SK-N-SH (cell line): ENCODE measurements around the gene AOAH. TPM values are rescaled to one million over a fixed set of nuclear protein-coding genes. Genes with fewer than 3 reads are reported as not detected.

Experiments used
- CTCF ChIA-PET: fragments of 300-600, 350-600 bp; formaldehyde crosslinking; extraction: SDS; loops from one replicate; lab custom pipeline; 2021; lab: Yijun Ruan, JAX
- POLR2A ChIA-PET: fragments of 350-600 bp; sonication (Branson Sonifier 250); formaldehyde crosslinking; extraction: SDS; loops from one replicate; lab custom pipeline; 2020; ENCODE audit warnings: antibody characterized with exemption, inconsistent platforms; lab: Yijun Ruan, JAX
- DNase-seq: peaks from one replicate; pipeline ENCODE4 v3.0.0; 2012
- H2AFZ ChIP-seq: fragments of 200-600 bp; sonication (generic); 2 replicates; pipeline ENCODE4 v1.8.1; 2016; ENCODE audit warnings: antibody characterized with exemption, mild to moderate bottlenecking, low read depth
- H3F3A ChIP-seq: fragments of 200-600 bp; sonication (generic); replicated peaks from 2 replicates; pipeline ENCODE3; 2016; ENCODE audit warnings: antibody characterized with exemption, mild to moderate bottlenecking; ENCODE audit not compliant: insufficient read depth
- H3K27ac ChIP-seq, 2 experiments: fragments of 200-500 bp in 1 of 2; fragments of 200-600 bp in 1 of 2; sonication (Bioruptor generic) in 1 of 2; sonication (generic), shearing (Covaris generic) in 1 of 2; 2 replicates each; pipeline versions ENCODE4 v1.5.1 to v1.6.1; 2014 to 2016; ENCODE audit warnings: low read depth in 2 of 2, inconsistent platforms in 1 of 2, low read length in 1 of 2, mild to moderate bottlenecking in 1 of 2, mixed read lengths in 1 of 2
- H3K27me3 ChIP-seq: fragments of 200-600 bp; sonication (generic), shearing (Covaris generic); 2 replicates; pipeline ENCODE4 v1.6.1; 2016; ENCODE audit warnings: mixed run types; ENCODE audit not compliant: insufficient read depth
- H3K36me3 ChIP-seq, 2 experiments: fragments of 200-500 bp in 1 of 2; fragments of 200-600 bp in 1 of 2; sonication (Bioruptor generic) in 1 of 2; sonication (generic) in 1 of 2; replicated peaks in 1 of 2; 2 replicates each; pipeline versions ENCODE3 to v1.5.1; 2014 to 2016; ENCODE audit warnings: low read length in 1 of 2, mild to moderate bottlenecking in 1 of 2; ENCODE audit not compliant: insufficient read depth in 2 of 2, control insufficient read depth in 1 of 2
- H3K4me1 ChIP-seq, 2 experiments: fragments of 200-500 bp in 1 of 2; fragments of 200-600 bp in 1 of 2; sonication (Bioruptor generic) in 1 of 2; sonication (generic), shearing (Covaris generic) in 1 of 2; 2 replicates each; pipeline versions ENCODE4 v1.5.1 to v1.6.1; 2014 to 2016; ENCODE audit warnings: low read depth in 1 of 2, low read length in 1 of 2, mixed run types in 1 of 2; ENCODE audit not compliant: insufficient read depth in 2 of 2, control insufficient read depth in 1 of 2
- H3K4me2 ChIP-seq: fragments of 200-600 bp; sonication (generic), shearing (Covaris generic); 2 replicates; pipeline ENCODE4 v1.6.1; 2017; ENCODE audit warnings: mixed run types
- H3K4me3 ChIP-seq, 2 experiments: fragments of 200-500 bp in 1 of 2; fragments of 200-600 bp in 1 of 2; sonication (Bioruptor generic) in 1 of 2; sonication (generic), shearing (Covaris generic) in 1 of 2; 2 replicates each; pipeline versions ENCODE4 v1.5.1 to v1.8.1; 2014 to 2016; ENCODE audit warnings: low read depth in 2 of 2, inconsistent platforms in 1 of 2, low read length in 1 of 2, mild to moderate bottlenecking in 1 of 2, mixed read lengths in 1 of 2, moderate library complexity in 1 of 2
- H3K79me2 ChIP-seq: fragments of 200-600 bp; sonication (generic); 2 replicates; pipeline ENCODE4 v1.8.1; 2017; ENCODE audit warnings: mild to moderate bottlenecking; ENCODE audit not compliant: insufficient read depth
- H3K9ac ChIP-seq: fragments of 200-600 bp; sonication (generic); 2 replicates; pipeline ENCODE4 v1.6.1; 2017; ENCODE audit warnings: mixed run types
- H3K9me2 ChIP-seq: fragments of 200-600 bp; sonication (generic); 2 replicates; pipeline ENCODE4 v1.6.1; 2017; ENCODE audit warnings: mixed run types
- H3K9me3 ChIP-seq: fragments of 200-600 bp; sonication (generic); 2 replicates; pipeline ENCODE4 v1.6.1; 2017; ENCODE audit warnings: mixed run types, mild to moderate bottlenecking, moderate library complexity
- H4K20me1 ChIP-seq: fragments of 200-600 bp; sonication (generic); 2 replicates; pipeline ENCODE4 v1.6.1; 2017; ENCODE audit warnings: mild to moderate bottlenecking, mixed run types; ENCODE audit not compliant: insufficient read depth
- CHD2 ChIP-seq: fragments of 150-350 bp; IDR thresholded peaks from 2 replicates; pipeline ENCODE4 v1.6.1; 2018; ENCODE audit warnings: low read length; ENCODE audit not compliant: partially characterized antibody
- ELF1 ChIP-seq: IDR thresholded peaks from 2 replicates; pipeline ENCODE4 v1.4.0; 2012
- EP300 ChIP-seq, 2 experiments: IDR thresholded peaks; 2 replicates each; pipeline versions ENCODE4 v1.4.0 to v1.6.1; 2012; ENCODE audit warnings: borderline replicate concordance in 1 of 2, low read depth in 1 of 2, low read length in 1 of 2
- FOSL2 ChIP-seq: IDR thresholded peaks from 2 replicates; pipeline ENCODE4 v1.4.0; 2012; ENCODE audit warnings: low read depth, mild to moderate bottlenecking, moderate library complexity, borderline replicate concordance
- GABPA ChIP-seq: IDR thresholded peaks from 2 replicates; pipeline ENCODE4 v1.4.0; 2012; ENCODE audit warnings: low read depth, mild to moderate bottlenecking
- JUND ChIP-seq: IDR thresholded peaks from 2 replicates; pipeline ENCODE4 v1.4.0; 2012
- NRF1 ChIP-seq: IDR thresholded peaks from 2 replicates; pipeline ENCODE4 v1.6.1; 2012; ENCODE audit warnings: low read depth, mild to moderate bottlenecking, low read length
- RAD21 ChIP-seq: IDR thresholded peaks from 2 replicates; pipeline ENCODE4 v1.6.1; 2012; ENCODE audit warnings: mild to moderate bottlenecking, low read length
- RFX5 ChIP-seq: IDR thresholded peaks from 2 replicates; pipeline ENCODE4 v1.6.1; 2012; ENCODE audit warnings: mild to moderate bottlenecking, improper control_type of control experiment, low read length
- RXRA ChIP-seq: IDR thresholded peaks from 2 replicates; pipeline ENCODE4 v1.4.0; 2012; ENCODE audit warnings: low read depth, mild to moderate bottlenecking, borderline replicate concordance
- TEAD4 ChIP-seq: IDR thresholded peaks from 2 replicates; pipeline ENCODE4 v1.4.0; 2012; ENCODE audit warnings: mild to moderate bottlenecking, borderline replicate concordance; ENCODE audit not compliant: insufficient read depth
- YY1 ChIP-seq: IDR thresholded peaks from 2 replicates; pipeline ENCODE4 v1.4.0; 2012; ENCODE audit warnings: low read depth, mild to moderate bottlenecking
- WGBS: methylation state at CpG from one replicate; pipeline ENCODE4 v1.1.6; 2017; ENCODE audit warnings: low lambda C conversion rate; 5-methylcytosine and 5-hydroxymethylcytosine counted together
- polyA plus RNA-seq, 3 experiments: library from polyadenylated mRNA; depleted of rRNA; stranded (reverse); fragments of >200 nt; gene quantifications; 2 replicates each; pipeline ENCODE4 v1.2.3, GENCODE V29; 2012
- TF ChIP-seq, protein P1 (sequence below): IDR thresholded peaks from 2 replicates; pipeline ENCODE4 v1.4.0; 2012; ENCODE audit warnings: low read depth, borderline replicate concordance
- TF ChIP-seq, protein P2 (sequence below): IDR thresholded peaks from 2 replicates; pipeline ENCODE4 v1.4.0; 2012; ENCODE audit warnings: low read depth
- TF ChIP-seq, protein P3 (sequence below): IDR thresholded peaks from 2 replicates; pipeline ENCODE4 v1.4.0; 2012; ENCODE audit warnings: low read depth, borderline replicate concordance
- TF ChIP-seq, protein P4 (sequence below): fragments of 150-350 bp; IDR thresholded peaks from 2 replicates; pipeline ENCODE4 v1.6.1; 2017; ENCODE audit warnings: antibody characterized with exemption, low read length, low read depth, borderline replicate concordance
- TF ChIP-seq, protein P5 (sequence below): fragments of 200-600 bp; sonication (generic); IDR thresholded peaks from 2 replicates; pipeline ENCODE4 v1.6.1; 2017; ENCODE audit warnings: antibody characterized with exemption, mild to moderate bottlenecking, moderate library complexity

The AOAH gene
- polyA plus RNA-seq, 1 of the 3 experiments (the other 2 are of a cell fraction) = not detected

DNA sequence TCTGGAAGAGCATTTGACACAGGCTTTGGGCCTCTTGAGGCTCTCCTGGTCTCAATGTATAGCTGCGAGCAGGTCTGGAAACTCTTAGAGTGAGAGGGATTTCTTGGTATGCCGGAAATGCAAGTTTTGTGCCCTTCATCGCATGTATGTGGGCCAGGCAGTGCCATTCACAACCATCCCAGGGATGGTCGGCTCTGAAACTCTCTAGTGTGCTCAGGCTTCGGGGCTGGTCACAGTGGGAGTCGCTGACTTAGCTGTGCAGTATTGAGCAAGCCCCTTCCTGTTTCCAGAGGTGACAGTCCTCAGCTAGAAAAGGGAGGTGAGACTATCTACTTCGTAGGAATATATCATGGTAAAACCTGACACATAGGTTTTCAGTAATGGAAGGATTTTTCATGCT lies 2.0 kb upstream of the AOAH start:
- 38% methylated on average over 7 of the region's 7 CpGs for WGBS
- CTCF ChIA-PET = interaction anchor here (1.2 to 1.4 kb wide), 2 partner anchors 10 to 241 kb away, joined by 3 to 4 read pairs; no protein-coding TSS in a partner anchor

More for the DNA sequence above, 2.0 kb upstream of the AOAH start:
- no peak for DNase-seq
- no peaks in the 10 kb centered on the region for H3F3A ChIP-seq
- H4K20me1 ChIP-seq = no peaks in the 10 kb centered on the region
- POLR2A ChIA-PET = no interaction called here
- no peaks in the 10 kb centered on the region for H3K79me2 ChIP-seq
- H3K4me2 ChIP-seq = no peak overlapping the region
- H3K9me3 ChIP-seq = no peaks in the 10 kb centered on the region
- H3K9me2 ChIP-seq = no peaks in the 10 kb centered on the region
- no peaks in the 10 kb centered on the region for H3K36me3 ChIP-seq
- H3K27me3 ChIP-seq = no peaks in the 10 kb centered on the region
- no peak for TF ChIP-seq RFX5
- no peak for TF ChIP-seq YY1
- no peak for TF ChIP-seq NRF1
- TF ChIP-seq, protein P1, sequence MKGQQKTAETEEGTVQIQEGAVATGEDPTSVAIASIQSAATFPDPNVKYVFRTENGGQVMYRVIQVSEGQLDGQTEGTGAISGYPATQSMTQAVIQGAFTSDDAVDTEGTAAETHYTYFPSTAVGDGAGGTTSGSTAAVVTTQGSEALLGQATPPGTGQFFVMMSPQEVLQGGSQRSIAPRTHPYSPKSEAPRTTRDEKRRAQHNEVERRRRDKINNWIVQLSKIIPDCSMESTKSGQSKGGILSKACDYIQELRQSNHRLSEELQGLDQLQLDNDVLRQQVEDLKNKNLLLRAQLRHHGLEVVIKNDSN = no peak
- TF ChIP-seq, protein P2, sequence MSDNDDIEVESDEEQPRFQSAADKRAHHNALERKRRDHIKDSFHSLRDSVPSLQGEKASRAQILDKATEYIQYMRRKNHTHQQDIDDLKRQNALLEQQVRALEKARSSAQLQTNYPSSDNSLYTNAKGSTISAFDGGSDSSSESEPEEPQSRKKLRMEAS = no peak
- no peak for TF ChIP-seq EP300 (IDR thresholded peaks at IDR 0.05; ENCODE audit: borderline replicate concordance in 1 of 2, low read depth in 1 of 2, low read length in 1 of 2)
- TF ChIP-seq, protein P3, sequence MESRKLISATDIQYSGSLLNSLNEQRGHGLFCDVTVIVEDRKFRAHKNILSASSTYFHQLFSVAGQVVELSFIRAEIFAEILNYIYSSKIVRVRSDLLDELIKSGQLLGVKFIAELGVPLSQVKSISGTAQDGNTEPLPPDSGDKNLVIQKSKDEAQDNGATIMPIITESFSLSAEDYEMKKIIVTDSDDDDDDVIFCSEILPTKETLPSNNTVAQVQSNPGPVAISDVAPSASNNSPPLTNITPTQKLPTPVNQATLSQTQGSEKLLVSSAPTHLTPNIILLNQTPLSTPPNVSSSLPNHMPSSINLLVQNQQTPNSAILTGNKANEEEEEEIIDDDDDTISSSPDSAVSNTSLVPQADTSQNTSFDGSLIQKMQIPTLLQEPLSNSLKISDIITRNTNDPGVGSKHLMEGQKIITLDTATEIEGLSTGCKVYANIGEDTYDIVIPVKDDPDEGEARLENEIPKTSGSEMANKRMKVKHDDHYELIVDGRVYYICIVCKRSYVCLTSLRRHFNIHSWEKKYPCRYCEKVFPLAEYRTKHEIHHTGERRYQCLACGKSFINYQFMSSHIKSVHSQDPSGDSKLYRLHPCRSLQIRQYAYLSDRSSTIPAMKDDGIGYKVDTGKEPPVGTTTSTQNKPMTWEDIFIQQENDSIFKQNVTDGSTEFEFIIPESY = no peak
- TF ChIP-seq TEAD4 = no peak
- TF ChIP-seq ELF1 = no peak
- no peak for TF ChIP-seq FOSL2
- TF ChIP-seq, protein P4, sequence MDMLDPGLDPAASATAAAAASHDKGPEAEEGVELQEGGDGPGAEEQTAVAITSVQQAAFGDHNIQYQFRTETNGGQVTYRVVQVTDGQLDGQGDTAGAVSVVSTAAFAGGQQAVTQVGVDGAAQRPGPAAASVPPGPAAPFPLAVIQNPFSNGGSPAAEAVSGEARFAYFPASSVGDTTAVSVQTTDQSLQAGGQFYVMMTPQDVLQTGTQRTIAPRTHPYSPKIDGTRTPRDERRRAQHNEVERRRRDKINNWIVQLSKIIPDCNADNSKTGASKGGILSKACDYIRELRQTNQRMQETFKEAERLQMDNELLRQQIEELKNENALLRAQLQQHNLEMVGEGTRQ = no peak
- TF ChIP-seq CHD2 = no peak
- TF ChIP-seq RXRA = no peak
- TF ChIP-seq, protein P5, sequence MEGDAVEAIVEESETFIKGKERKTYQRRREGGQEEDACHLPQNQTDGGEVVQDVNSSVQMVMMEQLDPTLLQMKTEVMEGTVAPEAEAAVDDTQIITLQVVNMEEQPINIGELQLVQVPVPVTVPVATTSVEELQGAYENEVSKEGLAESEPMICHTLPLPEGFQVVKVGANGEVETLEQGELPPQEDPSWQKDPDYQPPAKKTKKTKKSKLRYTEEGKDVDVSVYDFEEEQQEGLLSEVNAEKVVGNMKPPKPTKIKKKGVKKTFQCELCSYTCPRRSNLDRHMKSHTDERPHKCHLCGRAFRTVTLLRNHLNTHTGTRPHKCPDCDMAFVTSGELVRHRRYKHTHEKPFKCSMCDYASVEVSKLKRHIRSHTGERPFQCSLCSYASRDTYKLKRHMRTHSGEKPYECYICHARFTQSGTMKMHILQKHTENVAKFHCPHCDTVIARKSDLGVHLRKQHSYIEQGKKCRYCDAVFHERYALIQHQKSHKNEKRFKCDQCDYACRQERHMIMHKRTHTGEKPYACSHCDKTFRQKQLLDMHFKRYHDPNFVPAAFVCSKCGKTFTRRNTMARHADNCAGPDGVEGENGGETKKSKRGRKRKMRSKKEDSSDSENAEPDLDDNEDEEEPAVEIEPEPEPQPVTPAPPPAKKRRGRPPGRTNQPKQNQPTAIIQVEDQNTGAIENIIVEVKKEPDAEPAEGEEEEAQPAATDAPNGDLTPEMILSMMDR = no peak
- no peak for TF ChIP-seq JUND
- TF ChIP-seq GABPA = no peak
- TF ChIP-seq RAD21 = no peak
- no peak overlapping the region for H2AFZ ChIP-seq
- no peak overlapping the region for H3K27ac ChIP-seq
- no peak overlapping the region for H3K4me3 ChIP-seq
- no peaks in the 10 kb centered on the region; a peak in 1 of 4 replicates for H3K4me1 ChIP-seq
- H3K9ac ChIP-seq = no peak overlapping the region
